ENCODE results near the gene PPM1H.
"Not testable (repeated sequence)": the region's sequence is repeated elsewhere in the genome, so short reads cannot be mapped to it uniquely, and the experiment has no call there.

Gene PPM1H

GRCh38 chr12:62761658-62762057 is 173.3 kb downstream of the PPM1H start:
- DNase-seq = no peak

GRCh38 chr12:62760779-62761178 is 174.2 kb downstream of the PPM1H start:
- DNase-seq = no peak

- not testable (repeated sequence) for DNase-seq
Measured at GRCh38 chr12:62760341-62760740, 174.6 kb downstream of the PPM1H start.

- no peak for DNase-seq
Measured at GRCh38 chr12:62758216-62758615, 176.7 kb downstream of the PPM1H start.

- no peak for DNase-seq
Measured at GRCh38 chr12:62757048-62757447, 177.9 kb downstream of the PPM1H start.

- no peak for DNase-seq
Measured at GRCh38 chr12:62754706-62755105, 180.2 kb downstream of the PPM1H start.

- no peak for DNase-seq
Measured at GRCh38 chr12:62751810-62752155, 183.2 kb downstream of the PPM1H start.

- no peak for DNase-seq
Measured at GRCh38 chr12:62750941-62751809, 183.8 kb downstream of the PPM1H start.

GRCh38 chr12:62749586-62749985 is 185.4 kb downstream of the PPM1H start:
- no peak for DNase-seq

- DNase-seq = no peak
Measured at GRCh38 chr12:62748941-62749468, 185.9 kb downstream of the PPM1H start.

GRCh38 chr12:62744551-62744950 is 190.4 kb downstream of the PPM1H start:
- peak; percentile 35 for DNase-seq

GRCh38 chr12:62739266-62740015 is 195.5 kb downstream of the PPM1H start:
- no peak for DNase-seq

GRCh38 chr12:62738616-62739015 is 196.3 kb downstream of the PPM1H start:
- peak; percentile 53 for DNase-seq

GRCh38 chr12:62738105-62738504 is 196.8 kb downstream of the PPM1H start:
- DNase-seq = no peak

GRCh38 chr12:62737615-62738014 is 197.3 kb downstream of the PPM1H start:
- no peak for DNase-seq

GRCh38 chr12:62737188-62737587 is 197.8 kb downstream of the PPM1H start:
- no peak for DNase-seq

GRCh38 chr12:62736596-62736995 is 198.4 kb downstream of the PPM1H start:
- no peak for DNase-seq

GRCh38 chr12:62732861-62733427 is 202.0 kb downstream of the PPM1H start:
- no peak for DNase-seq

GRCh38 chr12:62731055-62731820 is 203.7 kb downstream of the PPM1H start:
- DNase-seq = peak; percentile 65

GRCh38 chr12:62730649-62731048 is 204.3 kb downstream of the PPM1H start:
- no peak for DNase-seq

GRCh38 chr12:62729579-62730544 is 205.1 kb downstream of the PPM1H start:
- not testable (repeated sequence) for DNase-seq

GRCh38 chr12:62728741-62729140 is 206.2 kb downstream of the PPM1H start:
- DNase-seq = no peak
